ENCODE results near the gene FHDC1. TPM values are rescaled to one million over a fixed set of nuclear protein-coding genes. Genes with fewer than 3 reads are reported as not detected.

The FHDC1 gene
- total RNA-seq, 1 experiment from 2014 or later: 0.21 TPM

GRCh38 chr4:153001626-153002025, 65.5 kb downstream of the FHDC1 start:
- DNase-seq (ENCODE audit: low read depth, low spot score) (no peak), ATAC-seq (no peak)
- POLR2A ChIA-PET: no interaction called here
- intact Hi-C loops (cut with micrococcal nuclease; ENCODE audit: unreplicated experiment) (no loop called here), in situ Hi-C loops (cut with HindIII; ENCODE audit: low pct_unique_long_range_greater_than_20kb, low sequenced_read_pairs) (no loop called here)
- CTCF ChIA-PET: no interaction called here
- BruUV-seq (replicated peaks): no TSS peak
- Histone ChIP-seq H3K27ac (ENCODE audit: low read length) (no peak overlapping the region), H3K36me3 (ENCODE audit: control insufficient read depth, insufficient read depth, low read length) (no peaks in the 10 kb centered on the region), H3K4me1 (ENCODE audit: control insufficient read depth, insufficient read depth, low read length) (no peaks in the 10 kb centered on the region), H3K4me3 (ENCODE audit: low read depth in 2 of 2, low read length in 2 of 2) (no peak overlapping the region), H3K27me3 (ENCODE audit: control insufficient read depth, insufficient read depth, low read length) (no peaks in the 10 kb centered on the region), H3K9me3 (ENCODE audit: control insufficient read depth, insufficient read depth, low read depth, low read length) (no peaks in the 10 kb centered on the region)
- TF ChIP-seq REST (IDR thresholded peaks at IDR 0.05; ENCODE audit: insufficient read depth in 1 of 2, low read depth in 2 of 2, low read length in 1 of 2) (no peak), POLR2AphosphoS5 (IDR thresholded peaks at IDR 0.05; ENCODE audit: low read depth, low read length) (no peak), CTCF (IDR thresholded peaks at IDR 0.05) (no peak), TCF7L2 (IDR thresholded peaks at IDR 0.05; ENCODE audit: low read depth, low read length) (no peak)

- no peak overlapping the region for H3K27ac ChIP-seq (ENCODE audit: low read length)
- in situ Hi-C loops (cut with HindIII; ENCODE audit: low pct_unique_long_range_greater_than_20kb, low sequenced_read_pairs) (no loop called here), intact Hi-C loops (cut with micrococcal nuclease; ENCODE audit: unreplicated experiment) (no loop called here)
- TF ChIP-seq CTCF (IDR thresholded peaks at IDR 0.05): no peak
- no peak for TF ChIP-seq SIN3A (IDR thresholded peaks at IDR 0.05; ENCODE audit: borderline replicate concordance, insufficient read depth, low read depth, low read length)
- TF ChIP-seq TCF7L2 (IDR thresholded peaks at IDR 0.05; ENCODE audit: low read depth, low read length): no peak
- TF ChIP-seq POLR2AphosphoS5 (IDR thresholded peaks at IDR 0.05; ENCODE audit: low read depth, low read length): no peak
- TF ChIP-seq REST (IDR thresholded peaks at IDR 0.05; ENCODE audit: insufficient read depth in 1 of 2, low read depth in 2 of 2, low read length in 1 of 2): no peak
- POLR2A ChIA-PET: no interaction called here
- no peak for DNase-seq (ENCODE audit: low read depth, low spot score)
- CTCF ChIA-PET: no interaction called here
- H3K36me3 ChIP-seq (ENCODE audit: control insufficient read depth, insufficient read depth, low read length): no peaks in the 10 kb centered on the region
- H3K4me3 ChIP-seq (ENCODE audit: low read depth in 2 of 2, low read length in 2 of 2): no peak overlapping the region
- no peak for ATAC-seq
- no TSS peak for BruUV-seq (replicated peaks)
- H3K4me1 ChIP-seq (ENCODE audit: control insufficient read depth, insufficient read depth, low read length): no peaks in the 10 kb centered on the region
- no peaks in the 10 kb centered on the region for H3K9me3 ChIP-seq (ENCODE audit: control insufficient read depth, insufficient read depth, low read depth, low read length)
- H3K27me3 ChIP-seq (ENCODE audit: control insufficient read depth, insufficient read depth, low read length): no peaks in the 10 kb centered on the region
These were observed 66.0 kb downstream of the FHDC1 start for GRCh38 chr4:153002110-153002509.
